ENCODE results near the gene SNF8.

- no peak for TF ChIP-seq CTCF (IDR thresholded peaks at IDR 0.05)
- no peak for TF ChIP-seq REST (IDR thresholded peaks at IDR 0.05; ENCODE audit: insufficient read depth in 1 of 2, low read depth in 2 of 2, low read length in 1 of 2)
- no peak for TF ChIP-seq POLR2AphosphoS5 (IDR thresholded peaks at IDR 0.05; ENCODE audit: low read depth, low read length)
- no peak for TF ChIP-seq TCF7L2 (IDR thresholded peaks at IDR 0.05; ENCODE audit: low read depth, low read length)
- TF ChIP-seq SIN3A (IDR thresholded peaks at IDR 0.05; ENCODE audit: borderline replicate concordance, insufficient read depth, low read depth, low read length): no peak
Measured at GRCh38 chr17:48952904-48953303, 8.3 kb upstream of the SNF8 start.
